Adrenal gland (tissue), 5 donors: ENCODE results near the gene ARPP21.

Source experiments
- CTCF ChIP-seq, 6 experiments: fragments of 450-650 bp in 4 of 6; fragments of 200-600 bp in 2 of 6; sonication (generic) in 1 of 6; IDR thresholded peaks; 1 replicate in 5 of 6; 2 replicates in 1 of 6; pipeline versions ENCODE4 v1.5.1 to v1.8.0; 2016 to 2021; ENCODE audit warnings: antibody characterized with exemption in 6 of 6, mild to moderate bottlenecking in 2 of 6, moderate library complexity in 1 of 6
- POLR2A ChIP-seq, 2 donors: fragments of 450-650 bp; IDR thresholded peaks; one replicate each; pipeline ENCODE4 v1.6.1; 2017; ENCODE audit warnings: antibody characterized with exemption in 2 of 2, mild to moderate bottlenecking in 2 of 2, moderate library complexity in 1 of 2
- donor health status: DM: no; HTN: no; CAD: no.

GRCh38 chr3:35748144-35748543 lies 108.8 kb downstream of the ARPP21 start:
- TF ChIP-seq CTCF (IDR thresholded peaks at IDR 0.05) (no peak), POLR2A (IDR thresholded peaks at IDR 0.05) (no peak)
